Stomach (tissue), 4 donors: ENCODE results near the gene TMEM256.

Source experiments
- POLR2AphosphoS5 ChIP-seq, 3 donors: sonication (generic); formaldehyde crosslinking; IDR thresholded peaks; one replicate each; pipeline ENCODE4 v1.6.1; 2016; ENCODE audit warnings: antibody characterized with exemption in 3 of 3
- TF ChIP-seq, protein P1 (sequence below), 7 experiments: fragments of 450-650 bp in 4 of 7; fragments of 200-600 bp in 3 of 7; sonication (generic) in 3 of 7; IDR thresholded peaks; one replicate each; pipeline ENCODE4 v1.5.1; 2016 to 2019; ENCODE audit warnings: antibody characterized with exemption in 7 of 7, control low read depth in 2 of 7, mild to moderate bottlenecking in 1 of 7

DNA sequence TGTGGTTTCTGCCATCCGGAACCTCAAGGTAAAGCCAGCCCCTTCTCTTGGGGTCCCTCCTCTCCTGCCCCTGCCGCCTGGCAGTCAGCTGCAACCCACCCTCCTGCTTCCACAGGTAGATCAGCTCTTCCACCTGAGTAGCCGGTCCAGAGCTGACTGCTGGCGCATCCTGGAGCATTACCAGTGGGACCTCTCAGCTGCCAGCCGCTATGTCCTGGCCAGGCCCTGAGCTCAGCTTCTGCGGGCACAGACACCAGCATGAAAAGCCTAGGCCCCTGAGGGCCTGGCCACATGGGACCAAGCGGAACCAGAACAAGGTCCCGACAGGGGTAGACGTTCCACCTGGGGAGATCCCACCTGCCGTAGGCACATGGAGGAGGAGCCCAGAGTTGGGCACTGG, 15.0 kb downstream of the TMEM256 start:
- TF ChIP-seq, protein P1, sequence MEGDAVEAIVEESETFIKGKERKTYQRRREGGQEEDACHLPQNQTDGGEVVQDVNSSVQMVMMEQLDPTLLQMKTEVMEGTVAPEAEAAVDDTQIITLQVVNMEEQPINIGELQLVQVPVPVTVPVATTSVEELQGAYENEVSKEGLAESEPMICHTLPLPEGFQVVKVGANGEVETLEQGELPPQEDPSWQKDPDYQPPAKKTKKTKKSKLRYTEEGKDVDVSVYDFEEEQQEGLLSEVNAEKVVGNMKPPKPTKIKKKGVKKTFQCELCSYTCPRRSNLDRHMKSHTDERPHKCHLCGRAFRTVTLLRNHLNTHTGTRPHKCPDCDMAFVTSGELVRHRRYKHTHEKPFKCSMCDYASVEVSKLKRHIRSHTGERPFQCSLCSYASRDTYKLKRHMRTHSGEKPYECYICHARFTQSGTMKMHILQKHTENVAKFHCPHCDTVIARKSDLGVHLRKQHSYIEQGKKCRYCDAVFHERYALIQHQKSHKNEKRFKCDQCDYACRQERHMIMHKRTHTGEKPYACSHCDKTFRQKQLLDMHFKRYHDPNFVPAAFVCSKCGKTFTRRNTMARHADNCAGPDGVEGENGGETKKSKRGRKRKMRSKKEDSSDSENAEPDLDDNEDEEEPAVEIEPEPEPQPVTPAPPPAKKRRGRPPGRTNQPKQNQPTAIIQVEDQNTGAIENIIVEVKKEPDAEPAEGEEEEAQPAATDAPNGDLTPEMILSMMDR (IDR thresholded peaks at IDR 0.05): no peak
- no peak for TF ChIP-seq POLR2AphosphoS5 (IDR thresholded peaks at IDR 0.05)
